Measurements from ENCODE around the gene BMP2.

Gene BMP2

GRCh38 chr20:6784767-6785166, 17.3 kb downstream of the BMP2 start:
- DNase-seq (ENCODE audit: low spot score): no peak
- TF ChIP-seq CTCF (IDR thresholded peaks at IDR 0.05; ENCODE audit: extremely low read depth, missing control alignments): no peak

- no peak for DNase-seq (ENCODE audit: low spot score)
- TF ChIP-seq CTCF (IDR thresholded peaks at IDR 0.05; ENCODE audit: extremely low read depth, missing control alignments): no peak
Measured at GRCh38 chr20:6786548-6786947, 19.1 kb downstream of the BMP2 start.

- DNase-seq (ENCODE audit: low spot score): no peak
- no peak for TF ChIP-seq CTCF (IDR thresholded peaks at IDR 0.05; ENCODE audit: extremely low read depth, missing control alignments)
Measured at GRCh38 chr20:6792789-6793188, 25.3 kb downstream of the BMP2 start.

- no peak for DNase-seq (ENCODE audit: low spot score)
- TF ChIP-seq CTCF (IDR thresholded peaks at IDR 0.05; ENCODE audit: extremely low read depth, missing control alignments): no peak
Measured at GRCh38 chr20:6802227-6802626, 34.7 kb downstream of the BMP2 start.

- DNase-seq (ENCODE audit: low spot score): no peak
- no peak for TF ChIP-seq CTCF (IDR thresholded peaks at IDR 0.05; ENCODE audit: extremely low read depth, missing control alignments)
Measured at GRCh38 chr20:6806275-6806674, 38.8 kb downstream of the BMP2 start.

GRCh38 chr20:6811262-6812035, 44.0 kb downstream of the BMP2 start:
- no peak for DNase-seq (ENCODE audit: low spot score)
- no peak for TF ChIP-seq CTCF (IDR thresholded peaks at IDR 0.05; ENCODE audit: extremely low read depth, missing control alignments)

GRCh38 chr20:6812530-6812929, 45.0 kb downstream of the BMP2 start:
- no peak for TF ChIP-seq CTCF (IDR thresholded peaks at IDR 0.05; ENCODE audit: extremely low read depth, missing control alignments)
- no peak for DNase-seq (ENCODE audit: low spot score)

Measured in GM20000 (cell line).